ENCODE measurements around the gene TRMT2A. TPM values are rescaled to one million over a fixed set of nuclear protein-coding genes. Genes with fewer than 3 reads are reported as not detected.
A peak's percentile ranks its signal among the peaks of the same experiment; 100 is the strongest.

Gene TRMT2A
- polyA plus RNA-seq, 1 of the 3 experiments (the other 2 are of a cell fraction) = 54.6 TPM

DNA sequence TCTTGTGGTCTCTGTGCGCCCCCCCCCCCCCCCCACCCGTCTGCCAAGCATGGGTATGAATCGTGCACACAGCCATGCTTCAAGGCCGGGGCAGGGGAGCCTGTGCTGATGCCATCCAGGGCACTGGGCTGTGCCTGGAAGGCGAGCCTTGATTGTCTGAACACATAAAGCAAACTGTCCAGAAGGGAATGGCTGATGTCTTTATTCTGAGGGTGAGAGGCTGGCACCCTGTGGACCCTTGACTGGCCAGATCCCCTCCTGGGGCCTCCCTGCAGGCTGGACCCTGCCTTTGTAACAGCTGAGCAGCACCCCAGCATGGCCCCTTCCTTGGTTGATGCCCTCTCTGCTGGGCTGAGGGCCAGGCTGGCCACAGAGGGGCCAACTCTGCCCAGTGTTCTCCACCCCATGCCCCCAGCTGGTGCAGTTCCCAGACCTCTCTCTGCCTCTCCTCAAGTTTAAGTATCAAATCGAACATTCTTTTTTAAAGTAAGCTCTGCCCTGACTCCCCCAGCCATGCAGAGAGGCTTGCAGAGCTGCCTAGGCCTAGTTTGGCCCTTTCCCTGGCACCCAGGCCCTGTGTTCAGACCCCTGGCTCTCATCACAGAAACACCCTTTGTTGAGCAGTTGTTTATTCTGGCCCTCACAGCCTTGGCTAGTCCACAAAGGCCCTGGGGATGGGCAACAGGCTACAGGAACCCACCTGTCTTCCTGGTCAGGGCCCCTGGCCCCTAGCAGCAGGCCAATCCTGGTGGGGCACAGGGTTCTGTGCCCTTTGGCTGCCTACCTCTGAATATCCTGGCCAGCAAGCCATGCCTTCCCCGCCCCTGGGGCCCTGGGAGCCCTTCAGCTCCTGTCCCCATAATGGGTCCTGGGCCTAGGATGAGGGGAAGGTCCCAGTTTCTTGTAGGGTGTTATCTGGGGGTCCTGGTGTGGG lies 5.1 kb downstream of the TRMT2A start:
- Histone ChIP-seq H3K4me2 (no peak overlapping the region), H3K27ac (ENCODE audit: low read depth in 2 of 2, low read length in 1 of 2) (no peak overlapping the region; a peak in 1 of 4 replicates), H2AFZ (ENCODE audit: low read depth) (no peak overlapping the region), H3K4me3 (ENCODE audit: low read depth in 2 of 2, low read length in 1 of 2) (no peak overlapping the region), H3K27me3 (ENCODE audit: insufficient read depth) (no peaks in the 10 kb centered on the region), H3K9ac (no peak overlapping the region), H3K79me2 (ENCODE audit: insufficient read depth) (peaks cover 27% of the 10 kb centered on the region), H3F3A (replicated peaks; ENCODE audit: insufficient read depth) (peaks cover 16% of the 10 kb centered on the region), H3K36me3 (replicated peaks in 1 of 2; ENCODE audit: control insufficient read depth in 1 of 2, insufficient read depth in 2 of 2, low read length in 1 of 2) (peaks cover 21 to 84% of the 10 kb centered on the region in 2 experiments), H3K9me3 (no peaks in the 10 kb centered on the region), H3K4me1 (ENCODE audit: control insufficient read depth in 1 of 2, insufficient read depth in 2 of 2, low read depth in 1 of 2, low read length in 1 of 2) (peaks cover 7 to 14% of the 10 kb centered on the region in 2 experiments; a peak in 1 of 4 replicates), H4K20me1 (ENCODE audit: insufficient read depth) (0 out of 2 replicates have a peak, but pooled peaks cover 8% of the 10 kb centered on the region), H3K9me2 (no peaks in the 10 kb centered on the region)
- no peak for DNase-seq
- WGBS (ENCODE audit: low lambda C conversion rate) = 81% methylated on average over 2 of the region's 7 CpGs
- CTCF ChIA-PET = interaction anchor here (0.7 to 2.3 kb wide), 10 partner anchors 10 to 153 kb away, joined by 3 to 10 read pairs (median 3); no protein-coding TSS in a partner anchor
- POLR2A ChIA-PET = no interaction called here
- no peak for TF ChIP-seq RAD21 (IDR thresholded peaks at IDR 0.05; ENCODE audit: low read length)
- TF ChIP-seq, protein P1, sequence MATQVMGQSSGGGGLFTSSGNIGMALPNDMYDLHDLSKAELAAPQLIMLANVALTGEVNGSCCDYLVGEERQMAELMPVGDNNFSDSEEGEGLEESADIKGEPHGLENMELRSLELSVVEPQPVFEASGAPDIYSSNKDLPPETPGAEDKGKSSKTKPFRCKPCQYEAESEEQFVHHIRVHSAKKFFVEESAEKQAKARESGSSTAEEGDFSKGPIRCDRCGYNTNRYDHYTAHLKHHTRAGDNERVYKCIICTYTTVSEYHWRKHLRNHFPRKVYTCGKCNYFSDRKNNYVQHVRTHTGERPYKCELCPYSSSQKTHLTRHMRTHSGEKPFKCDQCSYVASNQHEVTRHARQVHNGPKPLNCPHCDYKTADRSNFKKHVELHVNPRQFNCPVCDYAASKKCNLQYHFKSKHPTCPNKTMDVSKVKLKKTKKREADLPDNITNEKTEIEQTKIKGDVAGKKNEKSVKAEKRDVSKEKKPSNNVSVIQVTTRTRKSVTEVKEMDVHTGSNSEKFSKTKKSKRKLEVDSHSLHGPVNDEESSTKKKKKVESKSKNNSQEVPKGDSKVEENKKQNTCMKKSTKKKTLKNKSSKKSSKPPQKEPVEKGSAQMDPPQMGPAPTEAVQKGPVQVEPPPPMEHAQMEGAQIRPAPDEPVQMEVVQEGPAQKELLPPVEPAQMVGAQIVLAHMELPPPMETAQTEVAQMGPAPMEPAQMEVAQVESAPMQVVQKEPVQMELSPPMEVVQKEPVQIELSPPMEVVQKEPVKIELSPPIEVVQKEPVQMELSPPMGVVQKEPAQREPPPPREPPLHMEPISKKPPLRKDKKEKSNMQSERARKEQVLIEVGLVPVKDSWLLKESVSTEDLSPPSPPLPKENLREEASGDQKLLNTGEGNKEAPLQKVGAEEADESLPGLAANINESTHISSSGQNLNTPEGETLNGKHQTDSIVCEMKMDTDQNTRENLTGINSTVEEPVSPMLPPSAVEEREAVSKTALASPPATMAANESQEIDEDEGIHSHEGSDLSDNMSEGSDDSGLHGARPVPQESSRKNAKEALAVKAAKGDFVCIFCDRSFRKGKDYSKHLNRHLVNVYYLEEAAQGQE (IDR thresholded peaks at IDR 0.05; ENCODE audit: low read depth, low read length) = no peak
- no peak for TF ChIP-seq TAF1 (IDR thresholded peaks at IDR 0.05; ENCODE audit: borderline replicate concordance, low read depth, low read length)
- peak; percentile 30; the same call in 1 of the 2 replicates for TF ChIP-seq POLR2AphosphoS5 (IDR thresholded peaks at IDR 0.05; ENCODE audit: low read depth, low read length)
- TF ChIP-seq MXI1 (IDR thresholded peaks at IDR 0.05; ENCODE audit: low read depth, low read length) = no peak
- TF ChIP-seq NRF1 (IDR thresholded peaks at IDR 0.05; ENCODE audit: low read depth, low read length) = no peak

DNA sequence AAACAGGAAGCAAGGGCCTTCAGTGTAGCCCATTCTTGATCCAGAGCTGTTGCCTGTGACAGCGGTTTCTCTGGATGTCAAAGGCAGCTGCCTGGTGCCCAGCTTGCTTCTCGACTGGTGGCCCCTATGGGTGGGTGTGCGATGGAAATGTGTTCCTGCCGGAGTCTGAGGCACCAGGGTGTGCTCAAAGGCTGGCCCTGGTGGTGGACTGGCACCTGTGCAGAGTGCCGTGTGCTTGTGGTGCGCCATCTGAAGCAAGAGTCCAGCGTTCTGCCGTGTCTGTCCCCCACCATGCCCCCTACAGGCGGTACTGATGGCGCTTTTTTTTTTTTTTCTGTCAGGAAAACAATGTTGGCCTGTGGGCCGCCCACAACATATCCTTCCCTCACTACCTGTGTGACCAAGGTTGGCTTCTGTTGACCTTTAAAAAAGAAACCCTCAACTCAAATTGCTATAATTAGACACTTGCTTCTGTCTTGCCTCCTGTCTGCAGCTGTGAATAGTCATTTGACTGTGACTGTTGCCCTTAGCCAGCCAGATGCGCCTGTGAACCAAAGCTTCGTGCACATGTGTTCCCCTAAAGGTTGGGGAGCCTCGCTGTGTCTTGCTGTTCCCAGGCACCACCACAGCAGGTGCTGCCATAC lies 5.9 kb downstream of the TRMT2A start:
- CTCF ChIA-PET = interaction anchor here (0.5 to 2.3 kb wide), 16 partner anchors 10 to 279 kb away, joined by 3 to 10 read pairs (median 3); no protein-coding TSS in a partner anchor
- peaks cover 16% of the 10 kb centered on the region for H3F3A ChIP-seq (replicated peaks; ENCODE audit: insufficient read depth)
- H4K20me1 ChIP-seq (ENCODE audit: insufficient read depth) = 0 out of 2 replicates have a peak, but pooled peaks cover 8% of the 10 kb centered on the region
- H3K4me3 ChIP-seq (ENCODE audit: low read depth in 2 of 2, low read length in 1 of 2) = no peak overlapping the region
- H3K4me2 ChIP-seq = no peak overlapping the region
- H3K9me3 ChIP-seq = no peaks in the 10 kb centered on the region
- no peak overlapping the region for H3K9ac ChIP-seq
- H3K9me2 ChIP-seq = no peaks in the 10 kb centered on the region
- H3K79me2 ChIP-seq (ENCODE audit: insufficient read depth) = peaks cover 20% of the 10 kb centered on the region
- H2AFZ ChIP-seq (ENCODE audit: low read depth) = no peak overlapping the region
- POLR2A ChIA-PET = interaction anchor here (0.6 kb wide), 1 partner anchor 10 kb away, joined by 3 read pairs; no protein-coding TSS in a partner anchor
- H3K27me3 ChIP-seq (ENCODE audit: insufficient read depth) = no peaks in the 10 kb centered on the region
- H3K27ac ChIP-seq (ENCODE audit: low read depth in 2 of 2, low read length in 1 of 2) = peak overlapping the region; percentile 7 to 28; a peak in 3 of 4 replicates
- H3K4me1 ChIP-seq (ENCODE audit: control insufficient read depth in 1 of 2, insufficient read depth in 2 of 2, low read depth in 1 of 2, low read length in 1 of 2) = peaks cover 6 to 11% of the 10 kb centered on the region in 2 experiments; a peak in 1 of 4 replicates
- peaks cover 24 to 92% of the 10 kb centered on the region in 2 experiments for H3K36me3 ChIP-seq (replicated peaks in 1 of 2; ENCODE audit: control insufficient read depth in 1 of 2, insufficient read depth in 2 of 2, low read length in 1 of 2)
- 69% methylated on average over 10 of the region's 14 CpGs for WGBS (ENCODE audit: low lambda C conversion rate)
- peak; percentile 87 for DNase-seq
- TF ChIP-seq FOXM1 (IDR thresholded peaks at IDR 0.05; ENCODE audit: low read depth) (no peak), MXI1 (IDR thresholded peaks at IDR 0.05; ENCODE audit: low read depth, low read length) (peak; percentile 54; the same call in 1 of the 2 replicates), CHD2 (IDR thresholded peaks at IDR 0.05; ENCODE audit: low read length, partially characterized antibody) (peak; percentile 23), SMC3 (IDR thresholded peaks at IDR 0.05; ENCODE audit: low read depth, low read length) (no peak), POLR2AphosphoS5 (IDR thresholded peaks at IDR 0.05; ENCODE audit: low read depth, low read length) (no peak), ELF1 (IDR thresholded peaks at IDR 0.05) (no peak), JUND (IDR thresholded peaks at IDR 0.05) (no peak), RXRA (IDR thresholded peaks at IDR 0.05; ENCODE audit: borderline replicate concordance, low read depth) (no peak), SIN3A (IDR thresholded peaks at IDR 0.05; ENCODE audit: borderline replicate concordance, low read depth, low read length) (peak; percentile 76; the same call in 1 of the 2 replicates)
- TF ChIP-seq, protein P1 (IDR thresholded peaks at IDR 0.05; ENCODE audit: low read depth, low read length) = no peak
- TF ChIP-seq, protein P2, sequence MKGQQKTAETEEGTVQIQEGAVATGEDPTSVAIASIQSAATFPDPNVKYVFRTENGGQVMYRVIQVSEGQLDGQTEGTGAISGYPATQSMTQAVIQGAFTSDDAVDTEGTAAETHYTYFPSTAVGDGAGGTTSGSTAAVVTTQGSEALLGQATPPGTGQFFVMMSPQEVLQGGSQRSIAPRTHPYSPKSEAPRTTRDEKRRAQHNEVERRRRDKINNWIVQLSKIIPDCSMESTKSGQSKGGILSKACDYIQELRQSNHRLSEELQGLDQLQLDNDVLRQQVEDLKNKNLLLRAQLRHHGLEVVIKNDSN (IDR thresholded peaks at IDR 0.05; ENCODE audit: borderline replicate concordance, low read depth) = no peak

Data from SK-N-SH (cell line).